Stomach (tissue), 9 donors: ENCODE results near the gene FOXS1. TPM values are rescaled to one million over a fixed set of nuclear protein-coding genes. Genes with fewer than 3 reads are reported as not detected.
A peak's percentile ranks its signal among the peaks of the same experiment; 100 is the strongest.

ENCODE experiments used
- DNase-seq, 2 donors: peaks; one replicate each; pipeline versions ENCODE4 v3.0.0 to v3.0.0-alpha.2; 2013 to 2019
- H3K27ac ChIP-seq, 5 donors: fragments of 200-600 bp in 4 of 5; sonication (generic) in 4 of 5; one replicate each; pipeline ENCODE4 v1.5.1; 2013 to 2019; ENCODE audit warnings: mild to moderate bottlenecking in 1 of 5, moderate library complexity in 1 of 5
- H3K27me3 ChIP-seq, 3 donors: fragments of 200-600 bp; sonication (generic); one replicate each; pipeline ENCODE4 v1.5.1; 2017 to 2019; ENCODE audit warnings: mixed run types in 1 of 3
- H3K36me3 ChIP-seq, 4 donors: fragments of 200-600 bp; sonication (generic); 1 replicate in 3 of 4; 2 replicates in 1 of 4; pipeline ENCODE4 v1.5.1; 2016 to 2019
- H3K4me1 ChIP-seq, 4 donors: fragments of 200-600 bp; sonication (generic); one replicate each; pipeline ENCODE4 v1.5.1; 2016 to 2019
- H3K4me3 ChIP-seq, 4 donors: fragments of 200-600 bp; sonication (generic) in 3 of 4; one replicate each; pipeline ENCODE4 v1.5.1; 2016 to 2019; ENCODE audit warnings: mild to moderate bottlenecking in 1 of 4
- H3K9me3 ChIP-seq, 4 donors: fragments of 200-600 bp; sonication (generic); one replicate each; pipeline ENCODE4 v1.5.1; 2016 to 2019
- EP300 ChIP-seq: sonication (generic); formaldehyde crosslinking; IDR thresholded peaks from one replicate; pipeline ENCODE4 v1.6.1; 2017; ENCODE audit warnings: antibody characterized with exemption
- POLR2A ChIP-seq, 4 donors: fragments of 450-650 bp; IDR thresholded peaks; one replicate each; pipeline ENCODE4 v1.6.1; 2016; ENCODE audit warnings: antibody characterized with exemption in 4 of 4, control low read depth in 2 of 4, mild to moderate bottlenecking in 1 of 4, moderate library complexity in 1 of 4
- POLR2AphosphoS5 ChIP-seq, 3 donors: sonication (generic); formaldehyde crosslinking; IDR thresholded peaks; one replicate each; pipeline ENCODE4 v1.6.1; 2016; ENCODE audit warnings: antibody characterized with exemption in 3 of 3
- WGBS, 5 donors: extraction: QIAGEN DNeasy Blood & Tissue Kit in 3 of 5; methylation state at CpG; one replicate each; pipeline versions ENCODE4 v1.1.5 to v1.1.7; 2013 to 2018; 5-methylcytosine and 5-hydroxymethylcytosine counted together
- intact Hi-C: fragments of 100-400 bp; cut with DNase I; formaldehyde crosslinking; loops from one replicate; pipeline ENCODE4 v1.15.1; 2023; ENCODE audit warnings: low total_unique reads
- polyA plus RNA-seq, 3 donors: library from polyadenylated mRNA; stranded (reverse); fragments of 200-250 nt; gene quantifications; one replicate each; pipeline ENCODE4 v1.2.3, GENCODE V29; 2013
- total RNA-seq, 5 donors: library from RNA; depleted of rRNA; stranded (reverse); fragments of >200 nt; gene quantifications; one replicate each; pipeline versions ENCODE4 v1.1.0 to v1.2.3, GENCODE V29; 2014 to 2016
- TF ChIP-seq, protein P1 (sequence below), 7 experiments: fragments of 450-650 bp in 4 of 7; fragments of 200-600 bp in 3 of 7; sonication (generic) in 3 of 7; IDR thresholded peaks; one replicate each; pipeline ENCODE4 v1.5.1; 2016 to 2019; ENCODE audit warnings: antibody characterized with exemption in 7 of 7, control low read depth in 2 of 7, mild to moderate bottlenecking in 1 of 7
- donor health status: healthy with polysubstance abuse.
- donor health status: Bipolar disorder and iron deficiency.
- donor health status: healthy.

FOXS1 gene
- total and polyA plus RNA-seq, 8 donors: 0.43 to 1.1 (median 0.44) TPM; not detected in 5

DNA sequence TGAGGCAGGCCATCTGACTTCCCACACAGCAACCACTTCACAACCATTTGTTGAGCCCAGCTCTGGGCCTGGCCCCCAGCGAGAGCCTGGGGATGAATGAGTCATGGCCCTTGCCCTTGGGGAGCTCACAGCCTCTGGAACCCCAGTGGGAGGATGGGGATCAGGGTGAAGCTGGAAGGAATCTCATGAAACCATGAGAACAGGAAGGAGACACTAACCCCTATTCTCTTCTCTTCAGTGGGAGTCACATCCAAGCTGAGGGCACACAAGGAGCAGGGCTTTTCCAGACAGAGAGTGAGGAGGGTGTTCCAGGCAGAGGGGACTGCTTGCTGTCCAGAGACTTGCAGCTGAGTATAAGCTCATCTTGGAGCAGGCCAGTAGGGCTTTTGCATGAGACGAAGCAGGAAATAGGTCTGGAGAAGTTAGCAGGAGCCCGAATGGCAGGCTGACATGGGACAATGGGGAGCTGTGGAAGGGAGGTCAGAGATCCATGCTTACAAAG is 7.5 kb downstream of the FOXS1 start:
- Histone ChIP-seq H3K36me3 (no peaks in the 10 kb centered on the region), H3K27ac (no peak overlapping the region), H3K27me3 (peaks cover 0 to 7% (median 0%) of the 10 kb centered on the region in 3 donors), H3K4me1 (peaks cover 18 to 50% (median 30%) of the 10 kb centered on the region in 4 donors), H3K4me3 (no peak overlapping the region), H3K9me3 (no peaks in the 10 kb centered on the region)
- DNase-seq: no peak
- WGBS, 5 donors: 54 to 62% (median 55%) methylated on average over 3 of the region's 3 CpGs
- intact Hi-C loops: no loop called here
- TF ChIP-seq EP300 (no peak), POLR2A (IDR thresholded peaks at IDR 0.05) (no peak), POLR2AphosphoS5 (IDR thresholded peaks at IDR 0.05) (no peak)
- TF ChIP-seq, protein P1, sequence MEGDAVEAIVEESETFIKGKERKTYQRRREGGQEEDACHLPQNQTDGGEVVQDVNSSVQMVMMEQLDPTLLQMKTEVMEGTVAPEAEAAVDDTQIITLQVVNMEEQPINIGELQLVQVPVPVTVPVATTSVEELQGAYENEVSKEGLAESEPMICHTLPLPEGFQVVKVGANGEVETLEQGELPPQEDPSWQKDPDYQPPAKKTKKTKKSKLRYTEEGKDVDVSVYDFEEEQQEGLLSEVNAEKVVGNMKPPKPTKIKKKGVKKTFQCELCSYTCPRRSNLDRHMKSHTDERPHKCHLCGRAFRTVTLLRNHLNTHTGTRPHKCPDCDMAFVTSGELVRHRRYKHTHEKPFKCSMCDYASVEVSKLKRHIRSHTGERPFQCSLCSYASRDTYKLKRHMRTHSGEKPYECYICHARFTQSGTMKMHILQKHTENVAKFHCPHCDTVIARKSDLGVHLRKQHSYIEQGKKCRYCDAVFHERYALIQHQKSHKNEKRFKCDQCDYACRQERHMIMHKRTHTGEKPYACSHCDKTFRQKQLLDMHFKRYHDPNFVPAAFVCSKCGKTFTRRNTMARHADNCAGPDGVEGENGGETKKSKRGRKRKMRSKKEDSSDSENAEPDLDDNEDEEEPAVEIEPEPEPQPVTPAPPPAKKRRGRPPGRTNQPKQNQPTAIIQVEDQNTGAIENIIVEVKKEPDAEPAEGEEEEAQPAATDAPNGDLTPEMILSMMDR (IDR thresholded peaks at IDR 0.05): no peak

DNA sequence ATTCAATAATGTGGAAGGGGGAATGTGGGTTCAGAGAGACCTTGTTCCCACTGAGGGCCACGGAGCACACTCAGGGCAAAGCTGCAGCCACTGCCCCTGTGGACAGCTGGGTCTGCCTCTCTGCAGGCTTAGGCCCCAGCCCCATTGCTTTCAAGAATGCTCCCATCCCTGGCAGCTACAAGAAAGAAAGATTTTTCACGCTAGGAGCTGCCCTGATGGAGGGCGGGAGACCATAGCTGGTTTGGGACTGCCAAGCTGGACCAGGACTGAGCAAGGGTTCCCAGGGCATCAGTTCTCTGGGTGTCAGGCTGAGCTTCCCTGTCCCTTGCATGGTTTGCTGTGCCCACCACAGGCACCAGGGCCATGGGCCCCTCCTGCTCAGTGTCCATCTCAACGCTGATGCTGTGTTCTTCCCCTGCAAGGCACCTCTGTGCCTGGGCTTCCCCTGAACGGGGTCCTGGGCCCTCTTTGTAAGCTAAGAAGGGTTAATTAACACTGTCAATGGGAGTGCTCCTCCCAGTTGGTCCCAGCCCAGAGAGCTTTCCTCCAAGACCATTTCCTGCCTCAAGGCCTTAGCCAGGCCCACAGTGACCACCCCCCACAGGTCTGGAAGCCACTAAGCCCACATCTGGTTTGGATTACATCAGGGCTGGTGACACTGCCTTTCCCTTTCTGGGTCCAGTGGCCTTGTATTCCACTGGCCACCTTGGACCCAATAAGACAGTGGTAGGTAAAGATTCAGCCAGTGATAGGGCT is 8.4 kb downstream of the FOXS1 start:
- Histone ChIP-seq H3K36me3 (no peaks in the 10 kb centered on the region), H3K9me3 (no peaks in the 10 kb centered on the region), H3K4me1 (peaks cover 12 to 40% (median 21%) of the 10 kb centered on the region in 4 donors), H3K27me3 (peaks cover 0 to 7% (median 0%) of the 10 kb centered on the region in 3 donors), H3K27ac (no peak overlapping the region), H3K4me3 (no peak overlapping the region)
- no peak for TF ChIP-seq POLR2A (IDR thresholded peaks at IDR 0.05)
- TF ChIP-seq POLR2AphosphoS5 (IDR thresholded peaks at IDR 0.05): no peak
- TF ChIP-seq, protein P1 (IDR thresholded peaks at IDR 0.05): no peak
- no peak for TF ChIP-seq EP300
- 68 to 80% (median 79%) methylated on average over 5 of the region's 5 CpGs for WGBS, 5 donors
- intact Hi-C loops: no loop called here
- DNase-seq: peak in 1 of 2 donors; percentile 58

DNA sequence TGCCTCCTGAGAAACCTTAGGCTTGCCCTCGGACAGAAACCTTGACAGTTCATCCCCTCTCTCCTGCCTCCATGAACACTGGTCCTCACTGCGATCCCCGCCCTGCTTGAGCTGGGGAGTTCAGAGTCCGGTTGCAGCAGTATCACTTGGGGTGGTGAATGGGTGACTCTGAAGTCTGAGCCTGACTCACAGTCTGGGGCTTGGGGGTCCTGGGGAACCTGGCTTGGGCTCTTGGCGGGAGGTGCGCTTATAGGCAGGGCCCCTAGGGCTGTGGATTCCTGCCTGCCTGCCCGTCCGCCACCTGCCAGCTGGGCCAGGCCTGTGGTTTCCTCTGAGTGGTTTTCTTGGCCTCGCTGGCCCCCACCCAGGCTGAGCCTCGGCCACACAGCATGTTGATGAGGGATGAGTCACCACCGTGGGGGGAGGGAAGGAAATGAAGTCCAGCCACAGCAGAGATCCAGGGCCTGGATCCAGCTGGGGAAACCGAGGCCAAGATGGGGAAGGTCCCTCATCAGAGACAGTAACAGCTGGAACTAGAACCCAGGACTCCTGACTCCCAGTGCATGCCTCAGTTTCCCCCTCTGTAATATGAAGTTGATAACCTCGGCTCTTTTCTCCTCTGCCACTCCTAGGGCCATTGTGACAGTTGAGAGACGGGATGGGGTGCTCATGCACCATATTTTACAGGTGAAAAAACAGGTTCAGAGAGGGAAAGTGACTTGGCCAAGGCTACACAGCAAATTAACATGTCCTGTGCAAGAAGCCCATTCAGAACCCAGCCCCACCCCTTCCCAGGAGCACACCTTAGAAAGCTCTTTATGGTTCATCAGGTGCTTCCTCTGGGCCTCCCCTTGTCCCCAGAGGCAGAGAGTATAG is 9.2 kb downstream of the FOXS1 start:
- Histone ChIP-seq H3K27ac (peak overlapping the region in 1 of 5 donors; percentile 46), H3K27me3 (peaks cover 0 to 10% (median 0%) of the 10 kb centered on the region in 3 donors), H3K4me3 (no peak overlapping the region), H3K4me1 (peaks cover 10 to 36% (median 17%) of the 10 kb centered on the region in 4 donors), H3K9me3 (no peaks in the 10 kb centered on the region), H3K36me3 (no peaks in the 10 kb centered on the region)
- intact Hi-C loops: no loop called here
- no peak for TF ChIP-seq EP300
- TF ChIP-seq POLR2AphosphoS5 (IDR thresholded peaks at IDR 0.05): peak in 2 of 3 donors; percentile 40 to 59
- WGBS, 5 donors: 33 to 47% (median 36%) methylated on average over 11 to 14 of the region's 14 CpGs
- DNase-seq: peak; percentile 65 to 82

DNA sequence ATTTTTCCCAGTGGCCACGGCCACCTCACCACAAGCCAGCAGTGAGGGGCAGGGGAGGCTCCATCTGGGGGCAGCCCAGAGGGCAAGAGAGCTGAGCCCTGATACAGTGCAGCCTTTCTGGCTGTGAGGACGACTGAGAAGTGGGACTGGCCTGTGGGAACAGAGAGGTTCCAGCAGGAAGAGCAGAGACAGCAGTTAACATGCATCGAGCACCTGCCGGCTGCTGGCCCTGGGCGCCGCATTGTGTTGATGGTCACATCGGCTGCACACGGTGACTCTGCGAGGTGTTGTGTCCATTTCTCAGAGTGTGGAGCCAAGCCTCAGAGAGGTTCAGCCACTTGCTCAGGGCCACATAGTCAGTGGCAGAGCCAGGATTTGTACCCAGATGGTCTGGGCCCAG is 9.8 kb downstream of the FOXS1 start:
- WGBS, 5 donors: 69 to 87% (median 81%) methylated on average over 8 to 9 of the region's 9 CpGs
- Histone ChIP-seq H3K36me3 (no peaks in the 10 kb centered on the region), H3K27ac (no peak overlapping the region), H3K9me3 (no peaks in the 10 kb centered on the region), H3K27me3 (peaks cover 0 to 17% (median 0%) of the 10 kb centered on the region in 3 donors), H3K4me1 (peaks cover 10 to 36% (median 17%) of the 10 kb centered on the region in 4 donors), H3K4me3 (no peak overlapping the region)
- intact Hi-C loops: no loop called here
- TF ChIP-seq POLR2A (IDR thresholded peaks at IDR 0.05) (no peak), POLR2AphosphoS5 (IDR thresholded peaks at IDR 0.05) (no peak), EP300 (no peak)
- TF ChIP-seq, protein P1 (IDR thresholded peaks at IDR 0.05): no peak
- no peak for DNase-seq
